CD4-positive, alpha-beta T cell treated with Interferon alpha-2 for 1 hour (primary cell): ENCODE results near the gene OSMR.
A peak's percentile ranks its signal among the peaks of the same experiment; 100 is the strongest.

Source experiments
- DNase-seq, 2 donors: peaks; one replicate each; pipeline ENCODE4 v3.0.0-alpha.2; 2020 to 2022

Gene OSMR

GRCh38 chr5:38872826-38873225, 27.0 kb downstream of the OSMR start:
- no peak for DNase-seq

DNA sequence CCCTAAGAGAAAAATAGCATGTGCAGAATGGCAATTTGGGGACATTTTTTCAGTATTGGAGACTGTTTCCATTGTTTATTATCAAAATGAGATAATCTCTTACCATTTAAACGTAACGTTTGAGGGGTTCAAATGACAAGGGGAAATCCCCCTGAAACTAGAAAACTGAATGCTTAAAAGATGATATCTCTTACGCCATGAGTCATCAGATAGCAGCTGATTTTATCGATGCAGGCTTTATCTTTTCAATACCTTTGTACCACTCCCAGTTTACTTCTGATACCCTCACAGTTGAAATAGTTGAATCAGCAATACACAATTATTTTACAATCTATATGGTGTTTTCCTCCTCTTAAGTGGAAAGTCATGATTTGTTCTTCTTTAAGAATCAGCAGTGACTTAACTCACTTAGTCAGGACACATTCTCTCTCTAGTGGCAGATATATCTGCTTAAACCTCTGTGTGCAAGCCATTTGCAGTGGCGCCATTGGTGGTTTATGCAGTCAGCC, 29.2 kb downstream of the OSMR start:
- no peak for DNase-seq

- DNase-seq, result no peak
These were observed 32.7 kb downstream of the OSMR start for GRCh38 chr5:38878391-38879077.

- no peak for DNase-seq
These were observed 33.3 kb downstream of the OSMR start for GRCh38 chr5:38879078-38879460.

DNA sequence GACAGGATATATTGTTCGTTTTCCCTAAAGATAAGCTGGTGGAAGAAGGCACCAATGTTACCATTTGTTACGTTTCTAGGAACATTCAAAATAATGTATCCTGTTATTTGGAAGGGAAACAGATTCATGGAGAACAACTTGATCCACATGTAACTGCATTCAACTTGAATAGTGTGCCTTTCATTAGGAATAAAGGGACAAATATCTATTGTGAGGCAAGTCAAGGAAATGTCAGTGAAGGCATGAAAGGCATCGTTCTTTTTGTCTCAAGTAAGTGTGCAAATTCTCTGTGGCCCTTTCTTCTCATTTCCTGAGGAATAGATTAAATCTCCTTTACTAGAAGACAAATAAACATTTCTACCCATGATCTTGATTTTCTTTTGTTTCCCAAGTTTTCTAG, 38.0 kb downstream of the OSMR start:
- DNase-seq, result no peak

GRCh38 chr5:38885208-38885607, 39.4 kb downstream of the OSMR start:
- no peak for DNase-seq

DNA sequence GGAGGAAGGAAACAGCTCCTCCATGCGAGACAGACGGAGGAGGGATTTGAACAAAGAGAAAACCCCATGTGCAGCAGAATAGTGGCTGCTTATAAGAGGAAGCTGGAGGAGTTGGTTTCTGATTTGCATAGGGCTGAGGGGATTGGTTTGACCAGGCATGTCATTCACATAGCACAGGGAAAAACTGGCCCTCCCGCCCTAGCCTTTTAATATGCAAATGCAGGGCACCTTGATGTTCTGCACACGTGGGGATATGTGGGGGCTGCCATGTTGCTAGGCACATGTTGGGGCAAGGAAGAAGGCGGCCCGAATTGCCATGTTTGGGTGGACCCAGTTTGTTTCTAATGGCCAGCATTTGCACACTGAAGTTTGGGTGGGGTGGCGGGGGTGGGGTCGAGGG, 42.2 kb downstream of the OSMR start:
- DNase-seq, result no peak

DNA sequence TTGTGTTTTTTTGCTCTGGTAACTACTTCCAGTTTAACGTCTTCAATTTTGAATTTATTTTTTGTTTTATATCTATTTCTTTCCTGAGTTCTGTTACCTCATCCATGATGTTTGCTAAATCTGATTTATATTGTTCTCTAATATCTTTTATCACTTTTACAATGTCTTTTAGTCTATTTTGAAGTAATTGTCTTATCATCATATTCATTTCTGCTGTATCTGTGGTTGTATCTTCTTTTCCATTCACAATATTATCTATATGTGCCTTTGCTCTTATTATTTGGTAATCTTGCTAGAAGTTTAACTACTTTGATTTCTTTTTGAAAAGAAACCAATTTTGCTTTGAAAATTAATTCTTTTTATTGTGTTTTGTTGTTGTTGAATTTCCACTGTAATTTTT, 43.6 kb downstream of the OSMR start:
- no peak for DNase-seq

DNA sequence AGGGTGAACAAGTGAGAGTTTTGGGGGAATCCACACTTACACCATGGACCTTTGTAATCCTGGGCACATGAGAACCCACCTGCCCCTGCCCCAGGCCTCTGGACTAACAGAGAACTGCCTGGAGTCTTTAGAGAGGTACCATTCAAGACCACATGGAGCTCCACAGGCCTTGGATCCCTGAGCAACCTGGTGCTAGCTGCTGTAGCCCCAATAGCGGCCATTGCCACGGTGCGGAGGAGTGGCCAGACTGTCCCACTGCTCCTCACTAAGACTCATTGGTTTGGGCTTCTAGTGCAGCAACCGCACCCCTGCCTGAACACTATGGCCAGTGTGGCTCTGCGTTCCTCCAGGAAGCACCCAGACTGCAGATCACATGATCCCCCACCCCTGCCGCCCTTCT, 45.8 kb downstream of the OSMR start:
- DNase-seq, result no peak

DNA sequence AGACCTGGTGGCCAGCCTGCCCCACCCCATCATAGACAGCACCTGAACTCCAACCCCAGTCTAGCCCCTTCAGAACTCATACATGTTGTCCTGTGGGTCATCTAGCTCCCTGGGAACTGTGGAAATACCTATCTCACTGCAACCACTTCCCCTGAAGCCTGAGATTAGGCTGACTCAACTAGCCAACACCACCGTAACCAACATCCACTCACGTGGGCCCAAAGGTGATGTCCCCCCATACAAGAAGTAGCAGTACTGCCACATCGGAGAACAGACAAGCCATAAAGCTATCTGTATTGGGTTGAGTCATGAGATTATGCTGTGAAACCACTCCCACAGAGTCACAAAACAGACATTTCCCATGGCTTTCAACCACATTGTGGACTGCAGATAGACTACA, 46.6 kb downstream of the OSMR start:
- no peak for DNase-seq

GRCh38 chr5:38896760-38897159, 50.9 kb downstream of the OSMR start:
- DNase-seq, result no peak

DNA sequence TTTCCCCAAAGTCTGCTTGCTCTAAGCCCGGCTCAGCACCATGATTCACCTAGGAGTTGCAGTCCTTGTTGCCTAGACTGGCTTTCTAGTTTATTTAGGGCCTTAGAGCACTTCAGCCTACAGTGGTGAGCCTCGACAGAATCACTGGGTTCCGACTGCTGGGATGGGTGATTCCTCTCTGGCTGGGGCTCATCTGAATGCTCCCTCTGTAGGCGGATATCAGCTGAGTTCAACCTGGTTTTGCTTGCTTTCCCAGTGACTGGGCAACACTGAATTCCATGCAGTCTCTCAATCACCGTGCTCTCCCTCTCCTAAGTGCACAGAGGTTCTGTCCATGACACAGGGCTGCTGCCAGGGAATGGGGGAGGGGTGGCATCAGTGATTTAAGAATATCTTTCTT, 54.1 kb downstream of the OSMR start:
- DNase-seq, result no peak

- DNase-seq, result no peak
These were observed 59.7 kb downstream of the OSMR start for GRCh38 chr5:38905516-38905915.

GRCh38 chr5:38906503-38906902, 60.7 kb downstream of the OSMR start:
- no peak for DNase-seq

GRCh38 chr5:38911933-38912332, 66.1 kb downstream of the OSMR start:
- DNase-seq, result no peak

GRCh38 chr5:38913714-38914113, 67.9 kb downstream of the OSMR start:
- no peak for DNase-seq

- DNase-seq, result no peak
These were observed 71.0 kb downstream of the OSMR start for GRCh38 chr5:38916802-38917201.

GRCh38 chr5:38921174-38921573, 75.4 kb downstream of the OSMR start:
- DNase-seq, result no peak

DNA sequence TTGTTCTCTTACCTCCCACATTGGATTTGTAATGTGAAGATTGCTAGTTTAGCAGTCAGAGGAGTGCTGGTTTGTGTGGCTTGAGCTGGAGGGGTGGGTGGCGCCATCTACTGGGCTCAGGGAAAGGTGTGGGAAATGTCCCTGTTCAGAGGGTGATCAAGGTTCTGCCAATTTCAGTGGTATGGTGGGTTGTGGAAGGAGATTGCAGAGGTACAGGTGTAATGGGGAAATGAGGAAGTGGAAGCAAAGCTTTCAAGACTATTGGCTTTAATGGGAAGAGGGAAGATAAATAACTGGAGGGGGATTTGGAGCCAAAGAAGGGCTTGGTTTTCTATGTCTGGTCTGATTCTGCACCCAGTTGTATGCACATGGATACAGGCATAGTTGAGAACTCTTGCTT, 76.4 kb downstream of the OSMR start:
- DNase-seq, result peak; percentile 34 to 39

DNA sequence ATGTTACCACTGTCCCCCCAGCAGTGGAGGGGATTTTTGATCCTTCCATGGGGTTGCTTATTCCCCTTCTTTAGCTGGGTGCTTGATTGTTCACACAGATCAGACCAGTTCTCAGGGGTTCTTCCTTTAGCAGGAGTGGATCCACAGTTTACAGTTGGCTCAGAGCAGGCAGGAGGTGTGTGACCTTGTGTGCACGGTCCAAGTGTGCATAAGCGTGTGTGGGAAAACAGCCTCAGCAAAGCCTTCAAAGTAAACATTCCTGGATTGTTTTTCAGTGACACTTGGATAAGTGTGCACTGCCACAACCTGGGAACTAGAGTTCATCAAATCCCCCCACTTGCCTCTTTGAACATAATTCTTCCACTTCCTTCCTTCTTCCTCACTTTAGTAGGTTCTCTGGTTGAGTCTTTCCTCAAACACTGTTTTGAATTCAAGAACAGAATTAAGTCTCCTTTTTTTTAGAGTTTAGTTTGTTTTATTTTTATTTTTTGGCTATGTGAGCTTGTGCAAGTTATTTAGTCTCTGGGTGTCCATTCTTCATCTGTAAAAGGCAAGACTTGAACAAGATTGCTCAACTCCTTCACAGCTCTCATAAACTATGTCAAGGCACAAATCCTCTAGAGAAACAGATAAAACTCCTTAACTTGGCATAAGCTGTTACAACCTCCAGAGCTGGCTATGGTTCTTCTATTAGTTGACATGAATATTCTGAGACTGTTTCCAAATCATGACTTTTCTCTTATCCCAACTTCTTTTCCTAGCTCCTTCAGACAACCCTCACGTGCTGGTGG, 78.0 kb downstream of the OSMR start:
- no peak for DNase-seq

- no peak for DNase-seq
These were observed 79.5 kb downstream of the OSMR start for GRCh38 chr5:38925154-38925925.

DNA sequence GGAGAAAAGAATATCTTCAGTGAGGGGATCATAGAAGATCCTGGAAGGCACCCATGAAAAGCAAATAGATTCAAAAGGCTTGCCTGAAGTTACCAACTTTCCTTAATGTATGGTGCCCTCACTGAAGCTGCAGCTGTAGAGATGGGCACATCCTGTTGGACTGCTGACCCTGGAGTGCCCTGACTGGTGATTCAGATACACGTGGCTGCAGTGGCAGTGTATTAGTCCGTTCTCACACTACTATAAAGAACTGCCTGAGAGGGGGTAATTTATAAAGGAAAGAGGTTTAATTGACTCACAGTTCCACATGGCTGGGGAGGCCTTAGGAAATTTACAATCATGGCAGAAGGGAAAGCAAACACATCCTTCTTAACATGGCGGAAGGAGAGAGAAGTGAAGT, 80.3 kb downstream of the OSMR start:
- DNase-seq, result no peak

DNA sequence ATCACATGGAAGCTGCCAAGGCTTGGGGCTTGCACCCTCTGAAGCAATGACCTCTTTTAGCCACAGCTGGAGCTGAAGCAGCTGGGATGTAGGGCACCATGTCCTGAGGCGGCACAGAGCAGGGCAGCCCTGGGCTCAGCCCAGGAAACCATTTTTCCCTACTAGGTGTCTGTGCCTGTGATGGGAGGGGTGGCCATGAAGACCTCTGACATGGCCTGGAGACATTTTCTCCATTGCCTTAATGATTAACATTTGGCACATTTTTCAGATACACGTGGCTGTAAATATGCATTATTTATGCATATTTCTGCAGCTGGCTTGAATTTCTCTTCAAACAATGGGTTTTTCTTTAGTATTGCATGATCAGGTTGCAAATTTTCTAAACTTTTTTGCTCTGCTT, 81.7 kb downstream of the OSMR start:
- DNase-seq, result no peak

DNA sequence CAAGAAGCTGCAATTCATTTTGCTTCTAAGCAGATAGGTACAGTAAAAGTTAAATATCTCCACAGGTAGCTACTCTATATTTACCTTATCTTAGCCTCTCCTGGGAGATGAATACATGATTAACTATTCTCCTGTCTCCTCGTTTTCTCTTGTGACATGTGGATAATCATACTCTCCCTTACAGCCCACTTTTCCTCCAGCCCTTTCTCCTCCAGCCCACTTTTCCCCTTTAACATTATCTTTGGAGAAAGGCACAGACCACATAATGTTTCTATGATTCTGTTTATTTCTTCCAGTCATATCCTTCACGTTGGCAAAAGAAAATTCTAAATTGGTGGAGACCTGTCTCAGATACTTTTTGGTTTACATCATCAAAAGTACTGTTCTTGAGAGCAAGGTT, 84.0 kb downstream of the OSMR start:
- no peak for DNase-seq
